Mesendoderm (in vitro differentiated cells): ENCODE data around the gene NID2.

ENCODE experiments used
- DNase-seq: peaks from one replicate; pipeline ENCODE4 v3.0.0; 2013
- H2AK5ac ChIP-seq: 2 replicates; pipeline ENCODE4 v1.6.1; 2013; ENCODE audit warnings: low read length, inconsistent platforms
- H2BK120ac ChIP-seq: 2 replicates; pipeline ENCODE4 v1.6.1; 2013; ENCODE audit warnings: low read depth, mild to moderate bottlenecking, low read length, moderate library complexity, mixed read lengths
- H2BK15ac ChIP-seq: replicated peaks from 2 replicates; pipeline ENCODE4 v1.6.1; 2013; ENCODE audit warnings: low read depth, mild to moderate bottlenecking, moderate library complexity
- H2BK5ac ChIP-seq: 2 replicates; pipeline ENCODE4 v1.6.1; 2013; ENCODE audit warnings: low read length, inconsistent platforms
- H3K18ac ChIP-seq: 2 replicates; pipeline ENCODE4 v1.6.1; 2013; ENCODE audit warnings: mild to moderate bottlenecking, low read length, mixed read lengths
- H3K23ac ChIP-seq: one replicate; pipeline ENCODE4 v1.6.1; 2013; ENCODE audit warnings: low read length
- H3K27ac ChIP-seq: 2 replicates; pipeline ENCODE4 v1.5.1; 2013; ENCODE audit warnings: low read depth, mild to moderate bottlenecking, inconsistent platforms, low read length, moderate library complexity
- H3K27me3 ChIP-seq: 2 replicates; pipeline ENCODE4 v1.6.1; 2013; ENCODE audit warnings: low read length, control low read depth, mild to moderate bottlenecking, inconsistent platforms; ENCODE audit not compliant: insufficient read depth, poor library complexity
- H3K36me3 ChIP-seq: 2 replicates; pipeline ENCODE4 v1.6.1; 2013; ENCODE audit warnings: low read length, inconsistent platforms; ENCODE audit not compliant: control insufficient read depth, insufficient read depth
- H3K4ac ChIP-seq: one replicate; pipeline ENCODE4 v1.6.1; 2013; ENCODE audit warnings: low read depth, mild to moderate bottlenecking, low read length, moderate library complexity
- H3K4me1 ChIP-seq: 2 replicates; pipeline ENCODE4 v1.6.1; 2013; ENCODE audit warnings: low read depth, low read length, inconsistent platforms; ENCODE audit not compliant: control insufficient read depth
- H3K4me2 ChIP-seq: 2 replicates; pipeline ENCODE4 v1.6.1; 2013; ENCODE audit warnings: low read length
- H3K4me3 ChIP-seq: 2 replicates; pipeline ENCODE4 v1.5.1; 2013; ENCODE audit warnings: mild to moderate bottlenecking, low read length
- H3K56ac ChIP-seq: one replicate; pipeline ENCODE4 v1.6.1; 2013; ENCODE audit warnings: low read length
- H3K79me1 ChIP-seq: 2 replicates; pipeline ENCODE4 v1.6.1; 2013; ENCODE audit warnings: low read length, inconsistent platforms
- H3K79me2 ChIP-seq: 2 replicates; pipeline ENCODE4 v1.6.1; 2013; ENCODE audit warnings: mild to moderate bottlenecking, low read length; ENCODE audit not compliant: control insufficient read depth, insufficient read depth
- H3K9ac ChIP-seq: 2 replicates; pipeline ENCODE4 v1.6.1; 2013; ENCODE audit warnings: low read length, inconsistent platforms
- H4K5ac ChIP-seq: one replicate; pipeline ENCODE4 v1.6.1; 2013; ENCODE audit warnings: low read length
- H4K8ac ChIP-seq: one replicate; pipeline ENCODE4 v1.6.1; 2013; ENCODE audit warnings: low read depth, mild to moderate bottlenecking, control low read depth, low read length, moderate library complexity
- WGBS: extraction: QIAGEN DNeasy Blood & Tissue Kit; methylation state at CpG from one replicate; pipeline ENCODE4 v1.1.7; 2013; ENCODE audit warnings: low lambda C conversion rate, missing lambda C conversion rate; ENCODE audit not compliant: insufficient coverage; ENCODE audit errors: extremely low coverage; 5-methylcytosine and 5-hydroxymethylcytosine counted together

The NID2 gene

DNA sequence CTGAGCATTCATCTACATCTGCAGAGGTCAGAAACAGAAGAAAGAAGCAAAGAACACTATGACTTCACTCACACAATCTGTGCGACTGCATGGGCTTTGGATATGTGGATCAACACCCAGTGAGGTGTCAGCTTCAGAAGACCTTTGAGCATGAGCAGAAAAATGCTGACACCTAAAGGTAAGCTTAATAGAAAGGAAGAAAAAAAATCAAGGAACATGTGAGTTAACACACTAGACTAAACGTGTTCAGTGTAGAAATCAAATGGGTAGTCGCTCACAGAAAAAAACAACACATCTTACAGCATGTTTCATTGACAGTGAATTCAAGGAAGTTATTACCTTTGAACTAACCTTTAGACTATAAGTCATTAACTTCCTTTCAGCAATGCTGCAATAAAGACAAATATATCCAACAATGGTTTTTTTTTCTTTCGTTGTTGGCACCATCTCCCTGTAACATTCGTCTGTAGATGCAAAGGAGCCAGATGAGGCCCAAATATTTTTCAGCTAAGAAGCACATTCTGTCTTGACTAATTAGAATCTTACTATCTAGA lies 48.6 kb downstream of the NID2 start:
- no peak overlapping the region for H3K18ac ChIP-seq
- no peaks in the 10 kb centered on the region for H3K27me3 ChIP-seq
- no peak overlapping the region for H3K56ac ChIP-seq
- H3K4ac ChIP-seq, result no peak overlapping the region
- no peak overlapping the region for H3K27ac ChIP-seq
- H3K79me1 ChIP-seq, result no peaks in the 10 kb centered on the region
- H3K4me1 ChIP-seq, result peaks cover 8% of the 10 kb centered on the region
- no peak overlapping the region for H2AK5ac ChIP-seq
- H3K23ac ChIP-seq, result no peak overlapping the region
- H3K79me2 ChIP-seq, result no peaks in the 10 kb centered on the region
- DNase-seq, result no peak
- no peak overlapping the region for H3K4me3 ChIP-seq
- H4K5ac ChIP-seq, result no peak overlapping the region
- H3K4me2 ChIP-seq, result no peak overlapping the region
- H2BK5ac ChIP-seq, result no peak overlapping the region
- H4K8ac ChIP-seq, result no peak overlapping the region
- H2BK15ac ChIP-seq, result peak overlapping the region; percentile 13
- no peaks in the 10 kb centered on the region for H3K36me3 ChIP-seq
- H3K9ac ChIP-seq, result no peak overlapping the region
- no CpG with 5 or more reads among the region's 5 CpGs for WGBS
- H2BK120ac ChIP-seq, result no peak overlapping the region

DNA sequence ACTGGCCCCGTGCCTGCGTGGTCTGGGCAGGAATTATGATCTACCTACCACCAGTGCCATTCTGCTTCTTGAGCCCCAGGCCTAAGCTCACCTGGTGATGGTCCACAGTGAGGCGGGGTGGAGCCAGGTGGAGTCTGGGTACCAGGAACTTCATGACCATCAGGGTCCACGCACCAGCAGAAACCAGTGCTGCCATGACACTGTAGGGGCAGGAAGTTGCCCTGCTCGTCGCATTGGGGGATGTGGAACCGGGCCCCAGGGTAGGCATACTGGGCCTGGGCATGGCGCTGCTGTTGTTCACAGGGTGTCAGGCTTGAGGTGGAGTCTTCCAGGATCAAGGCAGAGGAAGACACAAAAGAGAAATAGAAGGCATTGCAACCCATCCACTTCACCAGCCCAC lies 49.9 kb downstream of the NID2 start:
- Histone ChIP-seq H3K4me1 (peaks cover 8% of the 10 kb centered on the region), H3K27me3 (no peaks in the 10 kb centered on the region), H2BK5ac (no peak overlapping the region), H2BK15ac (no peak overlapping the region), H3K79me1 (no peaks in the 10 kb centered on the region), H3K27ac (no peak overlapping the region), H3K4me3 (no peak overlapping the region), H3K36me3 (no peaks in the 10 kb centered on the region), H3K4ac (no peak overlapping the region), H2AK5ac (no peak overlapping the region), H3K9ac (no peak overlapping the region), H3K4me2 (no peak overlapping the region), H3K23ac (no peak overlapping the region), H4K8ac (no peak overlapping the region), H3K79me2 (no peaks in the 10 kb centered on the region), H3K56ac (no peak overlapping the region), H4K5ac (no peak overlapping the region), H3K18ac (no peak overlapping the region), H2BK120ac (no peak overlapping the region)
- no peak for DNase-seq
- no CpG with 5 or more reads among the region's 8 CpGs for WGBS

DNA sequence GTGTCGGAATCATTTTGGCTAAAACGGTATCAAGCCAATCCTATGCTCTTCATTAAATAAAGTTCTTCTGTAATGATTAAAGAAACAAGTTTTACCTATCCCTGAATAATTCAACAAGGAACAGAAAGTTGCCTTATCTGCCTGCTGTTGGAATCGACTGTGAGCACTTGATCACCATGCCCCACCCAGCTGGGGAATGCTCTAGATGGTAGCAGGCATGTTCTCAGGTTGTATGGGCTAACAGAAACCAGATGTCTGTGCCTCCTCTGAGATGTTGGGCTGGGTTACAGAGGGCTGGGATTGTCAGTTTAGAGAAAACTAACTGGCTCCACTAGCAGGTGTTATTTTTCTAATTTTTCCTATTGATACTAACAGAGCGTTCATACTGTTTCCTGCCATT lies 50.6 kb downstream of the NID2 start:
- H3K23ac ChIP-seq, result no peak overlapping the region
- no peak overlapping the region for H2BK120ac ChIP-seq
- no CpG with 5 or more reads among the region's 4 CpGs for WGBS
- no peak overlapping the region for H2BK15ac ChIP-seq
- H2AK5ac ChIP-seq, result no peak overlapping the region
- H3K36me3 ChIP-seq, result no peaks in the 10 kb centered on the region
- no peaks in the 10 kb centered on the region for H3K27me3 ChIP-seq
- H3K9ac ChIP-seq, result no peak overlapping the region
- no peak overlapping the region for H3K56ac ChIP-seq
- peaks cover 8% of the 10 kb centered on the region for H3K4me1 ChIP-seq
- H3K27ac ChIP-seq, result no peak overlapping the region
- no peak overlapping the region for H3K4me2 ChIP-seq
- H4K8ac ChIP-seq, result no peak overlapping the region
- no peak overlapping the region for H4K5ac ChIP-seq
- DNase-seq, result no peak
- H3K79me2 ChIP-seq, result no peaks in the 10 kb centered on the region
- no peaks in the 10 kb centered on the region for H3K79me1 ChIP-seq
- no peak overlapping the region for H3K4ac ChIP-seq
- H2BK5ac ChIP-seq, result no peak overlapping the region
- no peak overlapping the region for H3K18ac ChIP-seq
- H3K4me3 ChIP-seq, result no peak overlapping the region

GRCh38 chr14:52015411-52016030 lies 53.3 kb downstream of the NID2 start:
- no peak overlapping the region for H2BK120ac ChIP-seq
- H3K4me1 ChIP-seq, result peaks cover 2% of the 10 kb centered on the region
- H3K79me1 ChIP-seq, result no peaks in the 10 kb centered on the region
- WGBS, result no CpG with 5 or more reads among the region's 8 CpGs
- no peaks in the 10 kb centered on the region for H3K79me2 ChIP-seq
- H3K9ac ChIP-seq, result no peak overlapping the region
- no peak overlapping the region for H3K56ac ChIP-seq
- H2BK15ac ChIP-seq, result no peak overlapping the region
- peak overlapping the region; percentile 44 for H4K5ac ChIP-seq
- H3K23ac ChIP-seq, result no peak overlapping the region
- peaks cover 5% of the 10 kb centered on the region for H3K36me3 ChIP-seq
- H3K18ac ChIP-seq, result no peak overlapping the region
- peak; percentile 72 for DNase-seq
- no peak overlapping the region for H3K4ac ChIP-seq
- no peak overlapping the region for H3K4me2 ChIP-seq
- no peak overlapping the region for H3K4me3 ChIP-seq
- no peak overlapping the region for H4K8ac ChIP-seq
- H3K27me3 ChIP-seq, result no peaks in the 10 kb centered on the region
- H2BK5ac ChIP-seq, result no peak overlapping the region
- H3K27ac ChIP-seq, result no peak overlapping the region
- H2AK5ac ChIP-seq, result no peak overlapping the region

- Histone ChIP-seq H3K27me3 (no peaks in the 10 kb centered on the region), H3K4me2 (no peak overlapping the region), H3K4me1 (no peaks in the 10 kb centered on the region), H3K56ac (no peak overlapping the region), H3K79me1 (no peaks in the 10 kb centered on the region), H2BK5ac (no peak overlapping the region), H3K23ac (no peak overlapping the region), H3K36me3 (peaks cover 5% of the 10 kb centered on the region), H2BK15ac (no peak overlapping the region), H3K4ac (no peak overlapping the region), H4K5ac (no peak overlapping the region), H3K9ac (no peak overlapping the region), H3K79me2 (no peaks in the 10 kb centered on the region), H3K18ac (no peak overlapping the region), H3K27ac (no peak overlapping the region), H3K4me3 (no peak overlapping the region), H4K8ac (no peak overlapping the region), H2BK120ac (no peak overlapping the region), H2AK5ac (no peak overlapping the region)
- DNase-seq, result no peak
- no CpG with 5 or more reads among the region's 15 CpGs for WGBS
Observed at GRCh38 chr14:52014601-52015267, 54.1 kb downstream of the NID2 start.
